Activated CD4-positive, alpha-beta T cell treated with anti-CD3 and anti-CD28 coated beads for 1 hour (primary cell): ENCODE results near the gene ZBTB22.

ENCODE experiments used
- DNase-seq: peaks from one replicate; pipeline ENCODE4 v3.0.0-alpha.2; 2020

ZBTB22 gene

GRCh38 chr6:33329058-33329457, 11.5 kb upstream of the ZBTB22 start:
- DNase-seq, result no peak

GRCh38 chr6:33324125-33324524, 6.6 kb upstream of the ZBTB22 start:
- DNase-seq, result no peak

- DNase-seq, result no peak
Observed at GRCh38 chr6:33323623-33323948, 6.0 kb upstream of the ZBTB22 start.

GRCh38 chr6:33321227-33321626, 3.7 kb upstream of the ZBTB22 start:
- no peak for DNase-seq

DNA sequence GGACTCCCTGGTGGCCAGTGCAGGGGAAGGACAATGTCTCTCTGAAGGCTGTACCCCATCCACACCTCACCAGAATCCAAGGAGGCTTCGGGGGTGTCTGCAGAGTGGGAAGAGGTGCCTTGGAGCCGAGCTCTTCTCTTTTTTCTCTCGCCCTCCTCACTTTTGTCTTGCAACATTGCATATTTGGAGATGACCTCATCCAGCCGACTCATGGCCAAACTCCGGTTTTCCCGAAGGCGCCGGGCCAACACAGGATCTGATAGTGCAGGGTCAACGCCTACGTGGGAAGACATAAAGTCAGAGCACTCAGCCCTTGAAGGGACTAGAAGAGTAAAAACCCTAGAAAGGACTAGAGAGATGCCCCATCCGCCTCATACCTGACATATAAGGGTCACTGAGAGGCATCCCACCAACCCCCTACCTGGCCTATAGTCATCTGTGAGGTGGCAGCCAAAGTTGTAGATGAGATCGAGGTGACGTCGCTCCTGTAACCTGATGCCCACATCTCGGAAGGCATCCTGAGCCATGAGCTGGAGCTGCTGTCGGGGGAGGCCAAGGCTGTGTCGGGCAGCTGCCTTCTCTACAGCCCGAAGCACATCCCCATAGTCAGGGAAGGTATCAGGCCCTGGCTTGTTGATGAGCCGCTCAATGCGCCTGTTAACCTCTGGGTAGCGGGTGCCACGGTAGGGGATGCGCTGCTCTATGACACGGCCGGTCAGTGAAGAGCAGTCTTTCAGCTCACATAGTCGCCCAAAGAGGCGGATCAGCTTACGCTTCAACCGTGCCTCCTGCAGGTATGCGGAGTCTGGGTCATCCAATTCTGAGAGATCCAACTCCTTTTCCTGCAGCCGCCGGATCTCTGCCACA, 3.0 kb upstream of the ZBTB22 start:
- DNase-seq, result no peak

- no peak for DNase-seq
Observed at GRCh38 chr6:33319939-33320314, 2.4 kb upstream of the ZBTB22 start.

DNA sequence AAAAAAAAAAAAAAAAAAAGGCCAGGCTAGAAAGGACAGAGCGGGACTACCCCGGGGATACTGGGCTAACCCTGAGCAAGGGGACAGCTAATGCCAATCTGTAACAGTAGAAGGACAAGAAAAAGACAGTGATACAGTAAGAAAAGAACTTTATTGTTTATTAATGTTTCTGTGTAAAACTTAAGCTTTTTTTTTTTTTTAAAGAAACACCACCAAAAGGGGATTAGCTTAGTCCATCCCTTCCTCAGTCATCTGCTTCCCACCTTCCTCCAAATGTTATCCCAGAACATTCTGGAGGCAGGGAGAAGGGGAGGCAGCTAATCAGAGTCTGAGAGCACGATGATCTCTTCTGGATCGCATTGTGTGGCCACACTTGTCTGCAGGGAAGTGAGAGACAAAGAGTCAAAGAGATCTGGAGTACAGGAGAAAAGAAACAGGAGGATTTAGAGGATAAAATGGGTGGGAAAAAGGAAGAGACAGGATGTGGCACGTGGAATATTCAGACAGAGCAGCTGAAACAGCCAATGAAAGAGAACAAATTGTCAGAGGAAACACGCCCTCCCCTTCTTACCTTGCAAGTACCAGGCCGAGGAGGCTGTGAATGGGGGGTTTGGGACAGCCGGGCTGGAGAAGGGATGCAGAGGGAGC, 1.0 kb upstream of the ZBTB22 start:
- no peak for DNase-seq

DNA sequence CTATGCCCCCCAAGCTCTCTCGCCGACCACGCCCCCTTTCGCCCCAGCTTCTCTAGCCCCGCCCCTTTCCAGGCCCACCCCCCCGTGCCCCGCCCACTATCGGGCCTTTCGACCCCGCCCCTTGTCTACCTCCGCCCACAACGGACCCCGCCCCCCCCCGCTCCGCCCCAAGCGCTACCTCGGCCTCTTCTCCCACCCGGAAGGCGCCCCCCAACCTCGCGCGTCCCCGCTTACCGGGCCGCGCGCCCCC, 200 bp downstream of the ZBTB22 start:
- no peak for DNase-seq

DNA sequence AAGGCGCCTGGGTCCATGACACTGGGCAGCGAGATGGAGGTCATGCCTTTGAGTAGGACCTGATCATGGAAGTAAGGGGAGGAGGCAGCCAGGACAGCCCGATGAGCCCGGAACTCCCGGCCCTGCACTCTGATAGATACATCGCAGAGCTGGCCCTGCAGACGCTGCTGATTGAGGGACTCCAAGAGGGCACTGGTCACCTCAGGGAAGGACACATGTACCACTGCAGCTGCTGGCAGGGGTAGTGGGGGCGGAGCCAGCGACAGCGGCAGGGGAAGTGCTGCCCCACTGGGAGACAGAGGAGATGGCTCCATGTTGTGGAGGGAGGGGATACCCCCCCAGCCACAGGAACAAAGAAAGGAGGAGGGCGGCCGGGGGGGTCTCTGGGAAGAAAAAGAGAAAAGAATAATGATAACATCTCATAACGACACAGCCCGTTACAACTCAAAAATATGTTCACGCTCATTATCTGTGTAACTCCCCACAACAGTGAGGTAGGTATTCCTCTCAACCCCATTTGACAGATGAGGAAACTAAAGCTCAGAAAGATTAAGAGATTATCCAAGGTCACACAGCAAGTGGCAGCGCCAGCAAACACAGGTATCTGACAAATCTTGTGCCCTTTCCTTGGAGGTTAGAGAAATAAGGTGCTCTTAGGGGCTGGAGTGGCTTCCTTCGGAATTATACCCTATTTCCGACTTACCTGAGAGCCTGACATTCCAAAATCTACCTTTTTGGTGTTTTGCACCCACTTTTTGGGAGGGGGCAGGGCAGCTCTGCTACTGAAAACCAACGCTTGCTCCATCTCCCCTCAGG, 733 bp downstream of the ZBTB22 start:
- DNase-seq, result no peak

DNA sequence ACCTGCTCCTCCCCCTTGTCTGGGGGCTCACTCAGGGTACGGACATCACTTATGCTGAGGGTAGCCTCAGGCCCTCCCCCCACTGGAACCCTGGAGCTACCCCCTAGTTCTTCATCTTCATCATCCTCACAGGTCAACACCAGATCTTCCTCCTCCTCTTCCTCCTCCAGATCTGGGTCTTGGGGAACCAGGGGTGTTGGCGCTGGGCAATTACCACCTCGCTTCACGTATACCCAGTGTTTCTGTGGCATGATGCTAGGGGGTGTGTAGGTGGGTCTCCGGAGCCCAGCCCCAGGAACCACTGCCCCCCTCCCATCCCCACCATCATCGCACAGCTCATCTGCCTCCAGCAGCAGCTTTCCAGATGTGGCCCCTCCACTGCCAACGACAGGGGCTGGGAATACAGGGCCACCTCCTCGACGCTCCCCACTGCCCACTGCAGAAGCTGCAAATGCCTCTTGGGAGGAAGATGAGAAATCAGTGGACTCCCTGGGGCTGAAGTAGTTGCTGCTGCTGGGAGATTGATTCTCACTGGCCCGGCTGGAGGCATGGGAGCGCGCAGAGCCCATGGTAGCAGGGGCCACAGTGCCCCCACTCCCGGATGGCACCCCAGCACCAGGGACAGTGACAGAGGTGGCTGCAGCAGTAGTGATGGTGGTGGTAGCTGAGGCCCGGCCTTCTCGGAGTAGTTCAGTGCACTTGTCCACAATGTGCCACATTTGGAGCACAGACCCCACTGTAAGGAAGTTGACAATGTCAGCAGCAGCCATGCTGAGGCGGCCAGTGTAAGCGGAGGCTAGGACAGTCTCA, 1.5 kb downstream of the ZBTB22 start:
- DNase-seq, result no peak

DNA sequence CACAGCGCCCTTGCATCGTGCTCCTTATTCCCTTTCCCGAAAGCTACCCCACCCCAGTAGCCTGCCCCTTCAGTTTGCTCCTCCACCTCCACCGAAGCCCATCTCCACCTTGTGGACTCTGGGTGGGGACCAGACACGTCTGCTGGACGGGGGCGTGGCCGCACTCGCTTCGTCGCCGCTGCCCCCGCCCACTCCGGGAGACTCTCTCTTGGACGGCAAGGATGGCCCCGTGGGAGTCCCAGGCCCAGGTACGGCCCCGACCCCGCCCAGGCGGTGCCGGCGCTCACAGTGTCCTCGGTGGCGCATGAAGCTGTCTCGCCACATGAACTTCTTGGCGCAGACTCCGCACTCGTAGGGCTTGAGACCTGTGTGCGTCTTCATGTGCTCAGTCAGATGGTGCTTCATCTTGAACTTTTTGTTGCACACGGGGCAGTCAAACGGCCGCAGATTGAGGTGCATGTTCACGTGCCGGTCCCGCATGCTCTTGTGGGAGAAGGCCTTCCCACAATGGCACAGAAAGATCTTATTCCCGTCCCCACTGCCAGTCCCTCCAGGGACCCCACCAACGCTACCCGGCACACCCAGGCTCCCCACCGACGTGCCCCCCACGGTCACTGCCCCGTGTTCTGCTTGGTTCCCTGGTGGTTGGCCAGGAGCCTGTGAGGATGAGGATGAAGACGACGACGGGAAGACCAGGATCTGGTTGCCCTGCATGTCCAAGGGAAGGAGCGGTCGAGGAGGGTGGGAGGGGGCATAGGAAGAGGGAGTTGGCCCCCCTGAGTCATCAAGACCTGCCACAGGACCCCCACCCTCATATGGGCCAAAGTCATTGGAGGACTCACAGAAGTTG, 2.4 kb downstream of the ZBTB22 start:
- DNase-seq, result no peak

DNA sequence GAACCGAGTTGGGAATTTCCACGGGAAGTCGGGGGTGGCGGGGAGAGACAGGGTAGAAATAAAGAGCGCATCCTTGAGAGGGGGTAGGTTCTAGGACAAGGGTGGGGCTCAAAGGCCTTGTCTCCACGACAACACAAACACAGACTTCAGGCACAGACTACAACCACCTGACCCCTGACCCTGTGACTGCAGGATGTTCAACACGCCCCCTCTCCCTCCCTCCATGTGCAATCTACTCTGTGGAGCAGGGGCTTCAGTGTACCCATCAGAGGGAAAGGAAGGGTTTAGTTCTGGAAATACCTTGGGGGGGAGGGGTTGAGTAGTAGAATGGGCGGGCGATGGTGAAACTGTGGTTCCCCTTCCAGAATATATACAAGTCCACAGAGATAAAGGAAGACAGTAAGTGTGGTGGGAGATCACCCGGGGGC, 3.0 kb downstream of the ZBTB22 start:
- peak; percentile 55 for DNase-seq

- DNase-seq, result peak; percentile 77
Observed at GRCh38 chr6:33313709-33314514, 3.6 kb downstream of the ZBTB22 start, which contains the start of gene TAPBP. TAPBP (minus strand) TSS chr6:33314078; CDS start chr6:33314041, 37 bp downstream.

DNA sequence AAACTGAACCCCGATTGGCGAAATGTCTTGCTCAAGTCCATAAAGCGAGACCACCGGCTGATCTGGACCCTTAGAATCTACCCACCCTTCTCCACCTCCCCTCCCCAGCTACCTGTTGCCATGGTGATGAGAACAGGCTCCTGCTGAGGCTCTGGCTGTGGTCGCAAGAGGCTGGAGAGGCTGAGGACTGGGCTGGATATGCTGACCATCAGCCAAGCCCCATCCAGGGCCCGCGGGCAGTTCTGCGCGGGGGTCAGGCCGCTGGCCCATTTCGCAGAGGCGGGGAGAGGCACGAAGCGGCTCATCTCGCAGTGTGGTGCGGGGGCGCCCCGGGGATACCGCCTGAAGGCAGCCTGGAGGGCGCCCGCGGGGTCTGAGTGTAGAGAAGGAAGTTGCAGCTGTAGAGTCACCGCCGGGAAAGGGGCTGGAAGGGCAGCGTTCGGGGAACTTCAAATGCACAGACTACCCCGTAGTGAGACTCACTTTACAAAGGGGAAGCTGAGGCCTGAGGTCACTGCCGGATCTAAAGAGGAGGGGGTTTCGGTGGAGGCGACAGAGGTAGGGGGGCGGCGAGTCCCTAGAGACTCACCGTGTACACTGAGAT, 4.3 kb downstream of the ZBTB22 start:
- no peak for DNase-seq

GRCh38 chr6:33312361-33313104, 5.0 kb downstream of the ZBTB22 start:
- peak; percentile 78 for DNase-seq

DNA sequence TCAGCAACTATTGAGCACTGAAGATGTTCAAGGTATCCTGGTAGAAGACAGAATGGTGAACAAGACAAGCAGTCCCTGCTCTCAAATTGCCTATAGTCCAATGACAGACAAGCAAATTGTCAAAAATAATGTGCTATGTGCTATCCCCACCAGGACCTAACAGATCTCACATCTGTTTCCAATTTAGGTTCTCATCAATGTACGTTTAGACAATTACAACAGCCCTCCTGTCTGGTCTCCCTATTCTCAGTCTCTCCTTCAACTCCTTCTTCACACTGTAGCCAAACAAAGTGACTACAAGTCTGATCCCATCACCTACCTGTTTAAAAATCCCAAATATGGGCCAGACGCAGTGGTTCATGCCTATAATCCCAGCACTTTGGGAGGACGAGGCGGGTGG, 11.2 kb downstream of the ZBTB22 start:
- no peak for DNase-seq

GRCh38 chr6:33305052-33305451, 12.5 kb downstream of the ZBTB22 start:
- DNase-seq, result no peak

GRCh38 chr6:33304216-33304615, 13.3 kb downstream of the ZBTB22 start:
- DNase-seq, result no peak

- no peak for DNase-seq
Observed at GRCh38 chr6:33301877-33302276, 15.7 kb downstream of the ZBTB22 start.
